NCI-H2227 treated with DMSO at 0.1 percent for 48 hours (cell line): ENCODE measurements around the gene TMX2.
"Not testable (repeated sequence)": the region's sequence is repeated elsewhere in the genome, so short reads cannot be mapped to it uniquely, and the experiment has no call there.

ENCODE experiments used
- DNase-seq: peaks from one replicate; lab custom pipeline; 2025; lab: John Stamatoyannopoulos, UW

The TMX2 gene

GRCh38 chr11:57713835-57714234 lies 1.4 kb downstream of the TMX2 start:
- no peak for DNase-seq

GRCh38 chr11:57716726-57717125 lies 4.3 kb downstream of the TMX2 start:
- not testable (repeated sequence) for DNase-seq

- DNase-seq, result no peak
These were observed 14.8 kb downstream of the TMX2 start for GRCh38 chr11:57727185-57727584.

- DNase-seq, result no peak
These were observed 16.4 kb downstream of the TMX2 start for GRCh38 chr11:57728829-57729228.

GRCh38 chr11:57729479-57729878 lies 17.1 kb downstream of the TMX2 start:
- no peak for DNase-seq

GRCh38 chr11:57732661-57733060 lies 20.3 kb downstream of the TMX2 start:
- no peak for DNase-seq

- DNase-seq, result no peak
These were observed 23.4 kb downstream of the TMX2 start for GRCh38 chr11:57735619-57736298.

GRCh38 chr11:57741132-57742086 lies 29.0 kb downstream of the TMX2 start, which contains the start of gene SELENOH:
Gene SELENOH (plus strand): TSS chr11:57741491. CDS start chr11:57741596, 105 bp downstream.
- DNase-seq, result peak; percentile 98

GRCh38 chr11:57742087-57742452 lies 29.7 kb downstream of the TMX2 start:
- no peak for DNase-seq

- DNase-seq, result no peak
These were observed 32.0 kb downstream of the TMX2 start for GRCh38 chr11:57744357-57744756.

GRCh38 chr11:57745206-57745605 lies 32.8 kb downstream of the TMX2 start:
- DNase-seq, result no peak

- DNase-seq, result no peak
These were observed 34.5 kb downstream of the TMX2 start for GRCh38 chr11:57746920-57747319.

GRCh38 chr11:57751176-57751575 lies 38.8 kb downstream of the TMX2 start:
- no peak for DNase-seq

- DNase-seq, result peak; percentile 11
These were observed 39.4 kb downstream of the TMX2 start, which contains the start of gene BTBD18 for GRCh38 chr11:57751676-57752253. Gene BTBD18 (minus strand): TSS chr11:57751819. CDS start chr11:57751188, 631 bp downstream.

GRCh38 chr11:57752954-57753353 lies 40.6 kb downstream of the TMX2 start:
- DNase-seq, result no peak

- no peak for DNase-seq
These were observed 45.8 kb downstream of the TMX2 start for GRCh38 chr11:57758174-57758573.

- peak; percentile 94 for DNase-seq
These were observed 49.2 kb downstream of the TMX2 start, which contains the start of gene CTNND1 for GRCh38 chr11:57761301-57762234. Gene CTNND1 (plus strand): TSS chr11:57761802. CDS start chr11:57791479, 29,677 bp downstream.

- DNase-seq, result peak; percentile 48
These were observed 50.0 kb downstream of the TMX2 start for GRCh38 chr11:57762235-57762861.

- DNase-seq, result peak; percentile 33
These were observed 51.2 kb downstream of the TMX2 start for GRCh38 chr11:57763568-57763967.

GRCh38 chr11:57764021-57764420 lies 51.6 kb downstream of the TMX2 start:
- no peak for DNase-seq

- no peak for DNase-seq
These were observed 52.2 kb downstream of the TMX2 start for GRCh38 chr11:57764566-57764965.
